HepG2 (cell line): ENCODE data around the gene TMEM198. TPM values are rescaled to one million over a fixed set of nuclear protein-coding genes. Genes with fewer than 3 reads are reported as not detected.

Source experiments
- NCOA2 ChIP-seq: sonication (generic); formaldehyde crosslinking; IDR thresholded peaks from 2 replicates; pipeline ENCODE4 v1.8.0; 2022; ENCODE audit warnings: inconsistent platforms
- NFE2L1 ChIP-seq: sonication (generic); formaldehyde crosslinking; IDR thresholded peaks from 2 replicates; pipeline ENCODE4 v1.4.0; 2020; ENCODE audit warnings: missing genetic modification reagents, mild to moderate bottlenecking, borderline replicate concordance
- PRDM10 ChIP-seq: sonication (generic); formaldehyde crosslinking; IDR thresholded peaks from 2 replicates; pipeline ENCODE4 v1.4.0; 2020; ENCODE audit warnings: low read depth, missing genetic modification reagents
- PRMT3 ChIP-seq: sonication (generic); formaldehyde crosslinking; IDR thresholded peaks from 2 replicates; pipeline ENCODE4 v1.8.1; 2022; ENCODE audit warnings: low read depth, mild to moderate bottlenecking, moderate library complexity, missing genetic modification reagents, borderline replicate concordance
- SIX4 ChIP-seq: sonication (generic); formaldehyde crosslinking; IDR thresholded peaks from 2 replicates; pipeline ENCODE4 v1.4.0; 2020; ENCODE audit warnings: missing genetic modification reagents
- SSRP1 ChIP-seq: IDR thresholded peaks from 2 replicates; pipeline ENCODE4 v1.6.1; 2016; ENCODE audit warnings: control low read depth
- ZBTB20 ChIP-seq: sonication (generic); formaldehyde crosslinking; IDR thresholded peaks from 2 replicates; pipeline ENCODE4 v1.8.1; 2023; ENCODE audit warnings: missing genetic modification reagents, low read depth, mild to moderate bottlenecking, borderline replicate concordance
- ZC3H4 ChIP-seq: sonication (generic); formaldehyde crosslinking; IDR thresholded peaks from 2 replicates; pipeline ENCODE4 v1.4.0; 2020; ENCODE audit warnings: missing genetic modification reagents, borderline replicate concordance
- ZFP90 ChIP-seq: sonication (generic); formaldehyde crosslinking; IDR thresholded peaks from 2 replicates; pipeline ENCODE4 v1.8.0; 2022; ENCODE audit warnings: missing genetic modification reagents, mild to moderate bottlenecking, inconsistent platforms, borderline replicate concordance
- ZFX ChIP-seq: sonication (generic); formaldehyde crosslinking; IDR thresholded peaks from 2 replicates; pipeline ENCODE4 v1.4.0; 2020; ENCODE audit warnings: mild to moderate bottlenecking, low read depth, missing genetic modification reagents, moderate library complexity
- ZGPAT ChIP-seq: IDR thresholded peaks from 2 replicates; pipeline ENCODE4 v1.6.1; 2016; ENCODE audit warnings: mild to moderate bottlenecking
- ZNF530 ChIP-seq: sonication (generic); formaldehyde crosslinking; IDR thresholded peaks from 2 replicates; pipeline ENCODE4 v1.5.0; 2020; ENCODE audit warnings: low read depth, mild to moderate bottlenecking, missing genetic modification reagents
- ZNF557 ChIP-seq: sonication (generic); formaldehyde crosslinking; IDR thresholded peaks from 2 replicates; pipeline ENCODE4 v1.4.0; 2020; ENCODE audit warnings: missing genetic modification reagents
- ZNF558 ChIP-seq: sonication (generic); formaldehyde crosslinking; IDR thresholded peaks from 2 replicates; pipeline ENCODE4 v1.9.0; 2022; ENCODE audit warnings: mild to moderate bottlenecking, missing genetic modification reagents, borderline replicate concordance
- ZNF563 ChIP-seq: sonication (generic); formaldehyde crosslinking; IDR thresholded peaks from 2 replicates; pipeline ENCODE4 v1.8.0; 2022; ENCODE audit warnings: mild to moderate bottlenecking, moderate library complexity, missing genetic modification reagents
- ZSCAN29 ChIP-seq: sonication (generic); formaldehyde crosslinking; conservative IDR thresholded peaks from 2 replicates; pipeline ENCODE4 v1.4.0; 2020; ENCODE audit warnings: mild to moderate bottlenecking, missing genetic modification reagents
- polyA plus RNA-seq, 8 experiments: library from polyadenylated mRNA; depleted of rRNA in 3 of 8; stranded (reverse) in 7 of 8; unstranded in 1 of 8; fragments of >200 nt; fragmentation: Illumina TruSeq in 4 of 8; extraction: Trizol in 4 of 8; gene quantifications; 2 replicates each; pipeline versions ENCODE4 v1.2.1 to v1.2.3, GENCODE V29; 2011 to 2016; ENCODE audit warnings: low read depth in 4 of 8, missing spikeins in 1 of 8, mixed read lengths in 1 of 8; ENCODE audit not compliant: insufficient read depth in 1 of 8
- total RNA-seq, 5 experiments: library from RNA; depleted of rRNA; stranded (reverse); fragments of >200 nt; fragmentation: Illumina TruSeq; extraction: Trizol; gene quantifications; 2 replicates each; pipeline ENCODE4 v1.2.3, GENCODE V29; 2016; ENCODE audit warnings: low read depth in 1 of 5
- TF ChIP-seq, protein P1 (sequence below): sonication (generic); formaldehyde crosslinking; IDR thresholded peaks from 2 replicates; pipeline ENCODE4 v1.8.0; 2023; ENCODE audit warnings: mild to moderate bottlenecking, missing genetic modification reagents
- TF ChIP-seq, protein P2 (sequence below): sonication (generic); IDR thresholded peaks from 2 replicates; pipeline ENCODE4 v1.6.1; 2016; ENCODE audit warnings: low read depth, borderline replicate concordance
- TF ChIP-seq, protein P3 (sequence below): sonication (generic); formaldehyde crosslinking; IDR thresholded peaks from 2 replicates; pipeline ENCODE4 v1.5.1; 2020; ENCODE audit warnings: missing genetic modification reagents, mild to moderate bottlenecking, borderline replicate concordance
- TF ChIP-seq, protein P4 (sequence below): sonication (generic); formaldehyde crosslinking; IDR thresholded peaks from 2 replicates; pipeline ENCODE4 v1.8.1; 2023; ENCODE audit warnings: mild to moderate bottlenecking, missing genetic modification reagents

The TMEM198 gene
- total and polyA plus RNA-seq, 2 of the 13 experiments (the other 11 are each of a cell fraction or from before 2014, with no cell fraction given): 17.3 to 23.5 TPM

DNA sequence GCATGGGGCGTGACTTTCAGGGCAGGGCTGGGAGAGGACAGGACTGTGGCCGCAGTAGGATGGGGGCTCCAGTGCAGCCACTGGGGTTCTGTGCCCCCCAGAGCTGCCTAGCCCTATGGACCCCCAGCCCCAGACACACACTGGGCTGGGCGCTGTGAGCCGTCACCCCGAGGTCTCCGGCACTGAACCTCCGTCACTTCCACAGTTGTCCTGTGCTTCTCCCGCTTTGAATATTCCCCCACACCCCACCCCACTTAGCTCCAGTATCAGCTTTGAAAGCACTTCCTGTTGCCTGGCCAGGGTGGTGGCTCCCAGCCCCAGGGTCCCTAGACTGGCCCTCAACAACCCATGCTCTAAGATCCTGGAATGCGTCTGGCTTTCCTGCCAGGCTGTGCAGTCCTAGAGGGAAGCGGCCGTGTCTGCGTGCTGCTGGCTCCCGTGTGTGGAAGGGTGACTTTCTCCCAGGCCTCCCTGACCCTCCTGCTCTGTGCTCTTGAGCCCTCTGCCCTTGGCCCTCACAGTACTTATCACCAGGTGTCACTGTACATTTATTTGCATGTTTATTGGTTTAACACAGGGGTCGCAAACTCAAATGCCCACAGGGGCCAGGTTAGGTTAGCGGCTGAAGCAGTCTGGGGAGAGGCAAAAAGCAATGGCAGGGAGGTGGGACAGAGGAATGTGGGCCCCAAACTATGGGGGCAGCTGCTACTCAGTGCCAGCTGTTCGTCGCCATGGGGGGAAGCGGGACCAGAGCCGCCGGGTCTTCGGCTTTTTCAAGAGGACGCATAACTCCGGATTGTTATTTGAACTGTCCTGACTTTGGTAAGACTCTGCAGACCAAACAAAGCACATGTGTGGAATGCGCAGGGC lies 17.6 kb downstream of the TMEM198 start (continued):
- no peak for TF ChIP-seq ZNF557 (CRISPR knock-in tag)
- TF ChIP-seq ZFP90: no peak
- no peak; the same call in 1 of the 2 replicates for TF ChIP-seq ZGPAT (CRISPR knock-in tag)
- TF ChIP-seq, protein P1, sequence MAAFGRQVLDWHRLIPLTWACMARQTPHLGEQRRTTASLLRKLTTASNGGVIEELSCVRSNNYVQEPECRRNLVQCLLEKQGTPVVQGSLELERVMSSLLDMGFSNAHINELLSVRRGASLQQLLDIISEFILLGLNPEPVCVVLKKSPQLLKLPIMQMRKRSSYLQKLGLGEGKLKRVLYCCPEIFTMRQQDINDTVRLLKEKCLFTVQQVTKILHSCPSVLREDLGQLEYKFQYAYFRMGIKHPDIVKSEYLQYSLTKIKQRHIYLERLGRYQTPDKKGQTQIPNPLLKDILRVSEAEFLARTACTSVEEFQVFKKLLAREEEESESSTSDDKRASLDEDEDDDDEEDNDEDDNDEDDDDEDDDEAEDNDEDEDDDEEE (CRISPR knock-in tag): no peak; the same call in 1 of the 2 replicates
- no peak for TF ChIP-seq NCOA2 (CRISPR knock-in tag)
- no peak for TF ChIP-seq PRDM10 (CRISPR knock-in tag)
- TF ChIP-seq ZFX (CRISPR knock-in tag): peak; percentile 18; the same call in 1 of the 2 replicates
- TF ChIP-seq ZC3H4 (CRISPR knock-in tag): no peak
- TF ChIP-seq ZBTB20 (CRISPR knock-in tag): peak; percentile 43; the same call in 1 of the 2 replicates
- no peak for TF ChIP-seq ZNF530 (CRISPR knock-in tag)
- no peak for TF ChIP-seq NFE2L1 (CRISPR knock-in tag)
- TF ChIP-seq PRMT3: no peak
- peak; percentile 45; the same call in 1 of the 2 replicates for TF ChIP-seq ZSCAN29 (CRISPR knock-in tag)
- peak; percentile 88 for TF ChIP-seq SSRP1 (CRISPR knock-in tag)
- TF ChIP-seq ZNF558 (CRISPR knock-in tag): no peak
- TF ChIP-seq ZNF563 (CRISPR knock-in tag): no peak
- no peak for TF ChIP-seq SIX4
- TF ChIP-seq, protein P2, sequence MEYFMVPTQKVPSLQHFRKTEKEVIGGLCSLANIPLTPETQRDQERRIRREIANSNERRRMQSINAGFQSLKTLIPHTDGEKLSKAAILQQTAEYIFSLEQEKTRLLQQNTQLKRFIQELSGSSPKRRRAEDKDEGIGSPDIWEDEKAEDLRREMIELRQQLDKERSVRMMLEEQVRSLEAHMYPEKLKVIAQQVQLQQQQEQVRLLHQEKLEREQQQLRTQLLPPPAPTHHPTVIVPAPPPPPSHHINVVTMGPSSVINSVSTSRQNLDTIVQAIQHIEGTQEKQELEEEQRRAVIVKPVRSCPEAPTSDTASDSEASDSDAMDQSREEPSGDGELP: 0 out of 2 replicates have a peak, but pooled peaks have one; percentile 40
- TF ChIP-seq, protein P3, sequence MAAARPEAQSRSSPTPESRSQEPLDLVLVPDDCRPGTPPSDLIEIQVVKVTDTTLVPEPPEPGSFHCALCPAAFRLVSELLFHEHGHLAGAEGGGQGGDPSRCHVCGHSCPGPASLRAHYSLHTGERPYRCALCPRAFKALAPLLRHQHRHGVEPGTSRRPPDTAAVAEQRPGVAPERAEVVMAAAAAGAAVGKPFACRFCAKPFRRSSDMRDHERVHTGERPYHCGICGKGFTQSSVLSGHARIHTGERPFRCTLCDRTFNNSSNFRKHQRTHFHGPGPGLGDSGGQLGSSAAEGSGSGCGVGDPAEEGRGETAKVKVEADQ (CRISPR knock-in tag): peak; percentile 66; the same call in 1 of the 2 replicates
- TF ChIP-seq, protein P4, sequence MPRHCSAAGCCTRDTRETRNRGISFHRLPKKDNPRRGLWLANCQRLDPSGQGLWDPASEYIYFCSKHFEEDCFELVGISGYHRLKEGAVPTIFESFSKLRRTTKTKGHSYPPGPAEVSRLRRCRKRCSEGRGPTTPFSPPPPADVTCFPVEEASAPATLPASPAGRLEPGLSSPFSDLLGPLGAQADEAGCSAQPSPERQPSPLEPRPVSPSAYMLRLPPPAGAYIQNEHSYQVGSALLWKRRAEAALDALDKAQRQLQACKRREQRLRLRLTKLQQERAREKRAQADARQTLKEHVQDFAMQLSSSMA (CRISPR knock-in tag): no peak
